Panc1 (cell line): ENCODE data around the gene SKAP1. TPM values are rescaled to one million over a fixed set of nuclear protein-coding genes. Genes with fewer than 3 reads are reported as not detected.
A peak's percentile ranks its signal among the peaks of the same experiment; 100 is the strongest.

ENCODE experiments used
- ATAC-seq: fragments of 200-7000 bp; cut with Tn5 transposase; 2 replicates; pipeline ENCODE4 v1.9.1; 2020; ENCODE audit warnings: mild to moderate bottlenecking, moderate library complexity
- BruUV-seq: library from RNA; stranded (reverse); fragments of 400-500 nt; replicated peaks from 2 replicates; lab custom pipeline; 2021; lab: Mats Ljungman, UMichigan
- CTCF ChIA-PET: fragments of 300-600 bp; sonication (Branson Sonifier 250); formaldehyde crosslinking; loops from one replicate; lab custom pipeline; 2022; ENCODE audit warnings: antibody characterized with exemption; lab: Charles Lee
- POLR2A ChIA-PET: fragments of 300-600 bp; sonication (Branson Sonifier 250); formaldehyde crosslinking; loops from one replicate; lab custom pipeline; 2022; ENCODE audit warnings: antibody characterized with exemption; lab: Charles Lee
- DNase-seq: peaks from one replicate; pipeline ENCODE4 v3.0.0-alpha.2; 2010; ENCODE audit warnings: low read depth, low spot score
- H3K27ac ChIP-seq: 2 replicates; pipeline ENCODE4 v1.5.1; 2011; ENCODE audit warnings: mild to moderate bottlenecking, low read length, inconsistent platforms
- H3K27me3 ChIP-seq: fragments of 200-500 bp; sonication (Bioruptor generic); 2 replicates; pipeline ENCODE4 v1.6.0; 2014; ENCODE audit warnings: low read length, inconsistent platforms; ENCODE audit not compliant: control insufficient read depth, insufficient read depth
- H3K36me3 ChIP-seq: fragments of 200-500 bp; sonication (Bioruptor generic); 2 replicates; pipeline ENCODE4 v1.5.1; 2014; ENCODE audit warnings: inconsistent platforms, mild to moderate bottlenecking, low read length, moderate library complexity; ENCODE audit not compliant: control insufficient read depth, insufficient read depth
- H3K4me1 ChIP-seq: 2 replicates; pipeline ENCODE4 v1.5.1; 2011; ENCODE audit warnings: inconsistent platforms, mild to moderate bottlenecking, low read length, moderate library complexity; ENCODE audit not compliant: control insufficient read depth, insufficient read depth
- H3K4me3 ChIP-seq, 2 experiments: 2 replicates each; pipeline ENCODE4 v1.5.1; 2011 to 2012; ENCODE audit warnings: low read depth in 2 of 2, low read length in 2 of 2, mild to moderate bottlenecking in 2 of 2, inconsistent platforms in 1 of 2, moderate library complexity in 1 of 2
- H3K9me3 ChIP-seq: fragments of 200-500 bp; sonication (Bioruptor generic); 2 replicates; pipeline ENCODE4 v1.5.1; 2014; ENCODE audit warnings: low read depth, mild to moderate bottlenecking, inconsistent platforms, low read length, moderate library complexity; ENCODE audit not compliant: control insufficient read depth, insufficient read depth
- POLR2AphosphoS5 ChIP-seq: IDR thresholded peaks from 2 replicates; pipeline ENCODE4 v1.6.1; 2012; ENCODE audit warnings: mild to moderate bottlenecking, low read depth, low read length, moderate library complexity
- SIN3A ChIP-seq: IDR thresholded peaks from 2 replicates; pipeline ENCODE4 v1.6.1; 2012; ENCODE audit warnings: low read depth, mild to moderate bottlenecking, low read length, moderate library complexity, borderline replicate concordance; ENCODE audit not compliant: insufficient read depth
- TCF7L2 ChIP-seq: IDR thresholded peaks from 2 replicates; pipeline ENCODE4 v1.6.1; 2011; ENCODE audit warnings: mild to moderate bottlenecking, low read depth, low read length, inconsistent platforms
- in situ Hi-C: cut with HindIII; loops from 2 replicates; pipeline ENCODE4 v1.10.0; 2016; ENCODE audit warnings: low sequenced_read_pairs, low pct_unique_long_range_greater_than_20kb
- intact Hi-C: fragments of 100-400 bp; cut with micrococcal nuclease; formaldehyde crosslinking; loops from one replicate; pipeline ENCODE4 v1.10.0; 2022; ENCODE audit not compliant: unreplicated experiment
- total RNA-seq: library from RNA; stranded (reverse); gene quantifications from one replicate; pipeline ENCODE4 v1.2.1, GENCODE V29; 2021; ENCODE audit not compliant: unreplicated experiment
- TF ChIP-seq, protein P1 (sequence below): fragments of 450-650 bp; IDR thresholded peaks from 2 replicates; pipeline ENCODE4 v1.5.1; 2017; ENCODE audit warnings: mild to moderate bottlenecking
- TF ChIP-seq, protein P2 (sequence below), 2 experiments: IDR thresholded peaks; 2 replicates each; pipeline ENCODE4 v1.6.1; 2011 to 2012; ENCODE audit warnings: low read depth in 2 of 2, control low read depth in 1 of 2, low read length in 1 of 2, mild to moderate bottlenecking in 1 of 2, moderate library complexity in 1 of 2; ENCODE audit not compliant: insufficient read depth in 1 of 2

SKAP1 gene
- total RNA-seq, 1 experiment from 2014 or later, result 0.90 TPM

DNA sequence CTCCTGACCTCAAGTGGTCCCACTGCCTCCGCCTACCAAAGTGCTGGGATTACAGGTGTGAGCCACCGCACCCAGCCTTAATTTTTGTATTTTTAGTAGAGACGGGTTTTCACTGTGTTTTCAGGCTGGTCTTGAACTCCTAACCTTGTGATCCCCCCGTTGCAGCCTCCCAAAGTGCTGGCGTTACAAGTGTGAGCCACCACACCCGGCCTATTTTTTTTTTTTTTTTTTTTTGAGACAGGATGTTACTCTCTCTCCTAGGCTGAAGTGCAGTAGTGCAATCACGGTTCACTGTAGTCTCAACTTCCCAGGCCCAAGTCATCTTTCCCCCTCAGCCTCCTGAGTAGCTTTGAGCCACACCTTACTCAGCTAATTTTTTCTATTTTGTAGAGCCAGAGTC lies 325.6 kb downstream of the SKAP1 start:
- Histone ChIP-seq H3K4me1 (peaks cover 8% of the 10 kb centered on the region; the same call in 1 of the 2 replicates), H3K27me3 (no peaks in the 10 kb centered on the region), H3K27ac (no peak overlapping the region), H3K9me3 (no peaks in the 10 kb centered on the region), H3K4me3 (no peak overlapping the region), H3K36me3 (peaks cover 7% of the 10 kb centered on the region; the same call in 1 of the 2 replicates)
- intact Hi-C loops (no loop called here), in situ Hi-C loops (no loop called here)
- BruUV-seq, result no TSS peak
- ChIA-PET POLR2A (no interaction called here), CTCF (no interaction called here)
- no peak for TF ChIP-seq TCF7L2
- no peak for TF ChIP-seq POLR2AphosphoS5
- TF ChIP-seq SIN3A, result no peak
- TF ChIP-seq, protein P1, sequence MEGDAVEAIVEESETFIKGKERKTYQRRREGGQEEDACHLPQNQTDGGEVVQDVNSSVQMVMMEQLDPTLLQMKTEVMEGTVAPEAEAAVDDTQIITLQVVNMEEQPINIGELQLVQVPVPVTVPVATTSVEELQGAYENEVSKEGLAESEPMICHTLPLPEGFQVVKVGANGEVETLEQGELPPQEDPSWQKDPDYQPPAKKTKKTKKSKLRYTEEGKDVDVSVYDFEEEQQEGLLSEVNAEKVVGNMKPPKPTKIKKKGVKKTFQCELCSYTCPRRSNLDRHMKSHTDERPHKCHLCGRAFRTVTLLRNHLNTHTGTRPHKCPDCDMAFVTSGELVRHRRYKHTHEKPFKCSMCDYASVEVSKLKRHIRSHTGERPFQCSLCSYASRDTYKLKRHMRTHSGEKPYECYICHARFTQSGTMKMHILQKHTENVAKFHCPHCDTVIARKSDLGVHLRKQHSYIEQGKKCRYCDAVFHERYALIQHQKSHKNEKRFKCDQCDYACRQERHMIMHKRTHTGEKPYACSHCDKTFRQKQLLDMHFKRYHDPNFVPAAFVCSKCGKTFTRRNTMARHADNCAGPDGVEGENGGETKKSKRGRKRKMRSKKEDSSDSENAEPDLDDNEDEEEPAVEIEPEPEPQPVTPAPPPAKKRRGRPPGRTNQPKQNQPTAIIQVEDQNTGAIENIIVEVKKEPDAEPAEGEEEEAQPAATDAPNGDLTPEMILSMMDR, result no peak
- TF ChIP-seq, protein P2, sequence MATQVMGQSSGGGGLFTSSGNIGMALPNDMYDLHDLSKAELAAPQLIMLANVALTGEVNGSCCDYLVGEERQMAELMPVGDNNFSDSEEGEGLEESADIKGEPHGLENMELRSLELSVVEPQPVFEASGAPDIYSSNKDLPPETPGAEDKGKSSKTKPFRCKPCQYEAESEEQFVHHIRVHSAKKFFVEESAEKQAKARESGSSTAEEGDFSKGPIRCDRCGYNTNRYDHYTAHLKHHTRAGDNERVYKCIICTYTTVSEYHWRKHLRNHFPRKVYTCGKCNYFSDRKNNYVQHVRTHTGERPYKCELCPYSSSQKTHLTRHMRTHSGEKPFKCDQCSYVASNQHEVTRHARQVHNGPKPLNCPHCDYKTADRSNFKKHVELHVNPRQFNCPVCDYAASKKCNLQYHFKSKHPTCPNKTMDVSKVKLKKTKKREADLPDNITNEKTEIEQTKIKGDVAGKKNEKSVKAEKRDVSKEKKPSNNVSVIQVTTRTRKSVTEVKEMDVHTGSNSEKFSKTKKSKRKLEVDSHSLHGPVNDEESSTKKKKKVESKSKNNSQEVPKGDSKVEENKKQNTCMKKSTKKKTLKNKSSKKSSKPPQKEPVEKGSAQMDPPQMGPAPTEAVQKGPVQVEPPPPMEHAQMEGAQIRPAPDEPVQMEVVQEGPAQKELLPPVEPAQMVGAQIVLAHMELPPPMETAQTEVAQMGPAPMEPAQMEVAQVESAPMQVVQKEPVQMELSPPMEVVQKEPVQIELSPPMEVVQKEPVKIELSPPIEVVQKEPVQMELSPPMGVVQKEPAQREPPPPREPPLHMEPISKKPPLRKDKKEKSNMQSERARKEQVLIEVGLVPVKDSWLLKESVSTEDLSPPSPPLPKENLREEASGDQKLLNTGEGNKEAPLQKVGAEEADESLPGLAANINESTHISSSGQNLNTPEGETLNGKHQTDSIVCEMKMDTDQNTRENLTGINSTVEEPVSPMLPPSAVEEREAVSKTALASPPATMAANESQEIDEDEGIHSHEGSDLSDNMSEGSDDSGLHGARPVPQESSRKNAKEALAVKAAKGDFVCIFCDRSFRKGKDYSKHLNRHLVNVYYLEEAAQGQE (IDR thresholded peaks at IDR 0.05; ENCODE audit: insufficient read depth in 1 of 2, low read depth in 2 of 2, low read length in 1 of 2), result no peak
- ATAC-seq (no peak), DNase-seq (no peak)

DNA sequence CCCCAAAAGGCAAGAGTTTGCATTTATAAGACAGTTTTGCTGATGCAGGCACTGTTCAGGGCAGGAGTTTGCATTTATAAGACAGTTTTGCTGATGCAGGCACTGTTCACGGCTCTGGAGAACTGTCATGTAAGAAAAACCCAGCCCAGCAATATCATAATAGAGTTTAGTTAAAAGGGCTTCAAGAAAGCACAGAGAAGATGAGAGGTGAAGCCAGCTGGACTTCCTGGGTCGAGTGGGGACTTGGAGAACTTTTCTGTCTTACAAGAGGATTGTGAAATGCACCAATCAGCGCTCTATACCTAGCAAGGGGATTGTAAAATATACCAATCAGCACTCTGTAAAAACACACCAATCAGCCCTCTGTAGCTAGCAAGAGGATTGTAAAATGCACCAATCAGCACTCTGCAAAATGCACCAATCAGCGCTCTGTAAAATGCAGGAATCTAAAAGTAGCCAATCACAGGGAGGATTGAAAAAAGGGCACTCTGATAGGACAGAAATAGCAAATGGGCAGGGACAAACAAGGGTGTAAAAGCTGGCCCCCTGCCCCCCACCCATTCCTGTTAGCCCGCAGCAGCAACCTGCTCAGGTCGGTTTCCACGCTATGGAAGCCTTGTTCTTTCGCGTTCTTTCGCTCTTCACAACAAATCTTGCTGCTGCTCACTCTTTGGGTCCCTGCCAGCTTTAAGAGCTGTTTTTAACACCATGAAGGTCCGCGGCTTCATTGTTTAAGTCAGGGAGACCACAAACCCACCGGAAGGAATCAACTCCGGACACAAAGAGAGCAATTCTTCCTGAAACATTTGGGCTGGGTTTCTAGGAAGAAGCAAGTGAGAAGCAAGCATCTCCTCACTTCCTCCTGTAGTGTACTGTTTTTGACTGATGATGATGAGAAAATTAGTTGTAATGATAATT lies 327.0 kb downstream of the SKAP1 start:
- DNase-seq (no peak), ATAC-seq (no peak)
- TF ChIP-seq, protein P2 (IDR thresholded peaks at IDR 0.05; ENCODE audit: insufficient read depth in 1 of 2, low read depth in 2 of 2, low read length in 1 of 2), result no peak
- TF ChIP-seq, protein P1, result no peak
- CTCF ChIA-PET, result no interaction called here
- POLR2A ChIA-PET, result interaction anchor here (0.6 kb wide), 1 partner anchor 186 kb away, joined by 4 read pairs; no protein-coding TSS in a partner anchor
- in situ Hi-C loops, result no loop called here
- no peaks in the 10 kb centered on the region for H3K27me3 ChIP-seq
- no TSS peak for BruUV-seq
- H3K4me1 ChIP-seq, result peaks cover 7% of the 10 kb centered on the region
- no peak overlapping the region for H3K4me3 ChIP-seq
- H3K27ac ChIP-seq, result peak overlapping the region; percentile 9
- intact Hi-C loops, result no loop called here
- no peaks in the 10 kb centered on the region for H3K9me3 ChIP-seq
- peaks cover 7% of the 10 kb centered on the region; the same call in 1 of the 2 replicates for H3K36me3 ChIP-seq
